Stimulated activated CD4-positive, alpha-beta T cell treated with anti-CD3 and anti-CD28 coated beads, TNF-alpha, amount 100 ng/mL, for 24 hours (primary cell): ENCODE data around the gene CDHR4.
"Not testable (repeated sequence)": the region's sequence is repeated elsewhere in the genome, so short reads cannot be mapped to it uniquely, and the experiment has no call there.

Source experiments
- DNase-seq, 3 experiments: peaks; one replicate each; pipeline ENCODE4 v3.0.0-alpha.2; 2020; ENCODE audit warnings: low read depth in 3 of 3

The CDHR4 gene

GRCh38 chr3:49780975-49781365, 18.7 kb downstream of the CDHR4 start:
- not testable (repeated sequence) for DNase-seq

- no peak for DNase-seq
Observed at GRCh38 chr3:49780080-49780974, 19.3 kb downstream of the CDHR4 start.

DNA sequence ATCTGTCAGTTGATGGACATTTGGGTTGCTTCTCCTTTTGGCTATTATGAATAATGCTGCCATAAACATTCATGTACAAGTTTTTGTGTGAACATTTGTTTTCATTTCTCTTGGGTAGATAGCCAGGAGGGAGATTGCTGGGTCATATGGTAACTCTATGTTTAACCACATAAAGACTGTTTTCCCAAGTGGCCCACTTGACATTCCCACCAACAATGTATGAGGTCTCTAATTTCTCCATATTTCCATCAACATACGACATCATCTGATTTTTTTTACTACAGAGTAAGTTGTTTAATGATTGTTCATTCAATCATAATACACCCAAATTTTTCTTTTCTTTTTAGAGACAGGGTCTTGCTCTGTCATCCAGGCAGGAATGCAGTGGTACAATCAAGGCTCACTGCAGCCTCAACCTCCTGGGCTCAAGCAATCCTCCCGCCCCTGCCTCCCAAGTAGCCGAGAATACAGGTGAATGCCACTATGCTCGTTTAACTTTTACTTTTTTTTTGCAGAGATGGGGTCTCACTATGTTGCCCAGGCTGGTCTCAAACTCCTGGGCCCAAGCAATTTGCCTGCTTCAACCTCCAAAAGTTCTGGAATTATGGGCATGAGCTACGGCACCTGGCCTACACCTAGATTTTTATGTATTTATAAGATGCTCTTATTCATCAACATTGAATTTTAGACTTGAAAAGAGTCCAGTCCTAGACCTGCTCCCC, 20.2 kb downstream of the CDHR4 start:
- DNase-seq, result no peak

- DNase-seq, result not testable (repeated sequence)
Observed at GRCh38 chr3:49776101-49776500, 23.6 kb downstream of the CDHR4 start.

- DNase-seq, result no peak
Observed at GRCh38 chr3:49775538-49775937, 24.1 kb downstream of the CDHR4 start.

- no peak for DNase-seq
Observed at GRCh38 chr3:49772703-49773102, 27.0 kb downstream of the CDHR4 start.

DNA sequence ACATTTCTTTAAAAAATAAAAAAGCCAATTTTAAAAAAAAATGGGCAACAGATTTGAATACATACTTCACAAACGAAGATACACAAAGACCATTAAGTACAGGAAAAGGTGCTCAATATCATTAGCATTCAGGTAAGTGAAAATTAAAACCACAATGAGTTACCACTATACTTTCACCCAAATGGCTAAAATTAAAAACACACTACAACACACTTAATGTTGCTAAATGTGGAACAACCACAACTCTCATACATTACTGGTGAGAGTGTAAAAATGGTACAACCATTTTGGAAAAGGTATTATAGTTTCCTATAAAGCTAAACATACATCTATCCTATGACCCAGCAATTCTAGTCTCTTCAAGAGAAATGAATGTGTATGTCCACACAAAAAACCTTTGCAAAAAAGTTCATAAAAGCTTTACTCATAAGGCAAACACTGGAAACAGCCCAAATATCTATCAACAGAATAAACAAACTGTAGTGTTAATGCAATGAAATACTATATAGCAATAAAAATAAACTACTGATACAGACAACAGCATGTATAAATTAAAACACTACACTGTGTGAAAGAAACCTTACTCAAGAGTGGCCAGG, 28.2 kb downstream of the CDHR4 start:
- DNase-seq, result no peak

DNA sequence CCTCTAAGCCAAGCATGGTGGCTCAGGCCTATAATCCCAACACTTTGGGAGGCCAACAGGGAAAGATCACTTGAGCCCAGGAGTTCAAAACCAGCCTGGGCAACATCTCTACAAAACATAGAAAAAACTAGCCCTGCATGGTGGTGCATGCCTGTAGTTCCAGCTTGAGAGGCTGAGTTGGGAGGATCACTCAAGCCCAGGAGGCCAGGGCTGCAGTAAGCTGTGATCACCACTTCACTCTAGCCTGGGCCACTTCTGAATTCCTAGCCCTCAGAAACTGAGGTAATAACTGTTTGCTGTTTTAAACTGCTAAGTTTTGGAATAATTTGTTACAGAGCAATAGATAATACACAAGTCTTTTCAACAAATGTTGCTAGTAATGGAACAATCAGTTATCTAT, 29.7 kb downstream of the CDHR4 start:
- DNase-seq, result no peak

GRCh38 chr3:49769286-49769915, 30.3 kb downstream of the CDHR4 start:
- DNase-seq, result no peak

GRCh38 chr3:49763981-49764380, 35.7 kb downstream of the CDHR4 start:
- DNase-seq, result no peak

GRCh38 chr3:49761661-49762060, 38.0 kb downstream of the CDHR4 start:
- no peak for DNase-seq

DNA sequence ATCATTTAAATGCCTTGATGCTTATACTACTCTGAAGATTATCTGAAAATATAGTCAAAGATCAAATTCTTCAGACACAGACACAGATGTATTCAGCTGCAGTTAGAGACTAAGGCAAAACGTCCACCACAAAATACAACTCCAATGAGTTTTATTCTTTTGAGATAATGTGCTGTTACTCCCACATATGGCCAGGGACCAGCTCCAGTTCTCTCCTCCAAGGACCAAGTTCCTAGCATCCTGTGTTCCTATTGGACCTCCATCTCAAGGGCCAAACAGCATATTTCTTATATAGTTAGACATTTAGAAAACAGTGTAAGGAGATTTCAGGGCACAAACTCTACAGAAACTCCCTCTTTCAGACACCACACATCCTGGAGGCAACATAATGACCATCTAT, 40.4 kb downstream of the CDHR4 start:
- DNase-seq, result no peak

GRCh38 chr3:49757197-49757596, 42.5 kb downstream of the CDHR4 start:
- DNase-seq, result no peak

DNA sequence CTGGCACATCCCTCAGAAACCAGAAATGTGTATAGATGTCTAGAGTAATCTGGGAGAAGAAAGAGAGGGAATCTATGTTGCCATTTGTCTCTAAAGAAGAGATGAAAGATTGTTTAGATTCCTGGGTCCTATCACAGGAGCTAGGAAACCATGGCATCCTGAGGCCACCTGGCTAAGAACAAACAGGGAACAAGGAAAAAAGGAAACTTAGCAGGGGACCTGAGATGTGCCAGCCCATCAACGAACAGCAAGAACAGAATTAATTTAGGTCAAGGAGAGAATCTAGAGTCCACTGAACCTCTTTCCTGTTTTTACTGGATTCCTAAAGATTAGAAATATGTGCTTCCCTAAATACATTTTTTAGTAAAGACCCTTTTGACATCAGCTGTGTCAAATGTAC, 43.6 kb downstream of the CDHR4 start:
- DNase-seq, result no peak

DNA sequence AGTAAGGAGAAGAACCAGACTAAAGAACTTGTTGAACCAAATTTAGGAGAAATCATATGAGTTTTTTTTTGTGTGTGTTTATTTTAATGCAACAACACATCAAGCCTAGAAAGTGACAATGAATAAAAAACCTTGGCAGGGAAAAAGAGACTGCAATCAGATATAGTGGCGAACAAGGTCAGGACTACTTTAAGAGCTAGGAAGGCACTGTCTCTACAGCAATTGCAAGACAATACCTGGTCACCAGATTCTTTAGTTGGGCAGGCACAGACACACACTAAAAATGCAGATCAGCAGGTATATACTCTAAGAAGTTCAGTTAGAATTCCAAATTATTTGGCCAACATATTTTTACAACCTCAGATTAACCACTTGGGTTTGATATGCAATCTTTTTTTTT, 45.1 kb downstream of the CDHR4 start:
- no peak for DNase-seq

GRCh38 chr3:49751501-49751900, 48.2 kb downstream of the CDHR4 start:
- no peak for DNase-seq

GRCh38 chr3:49750056-49750455, 49.6 kb downstream of the CDHR4 start:
- DNase-seq, result no peak

GRCh38 chr3:49748874-49749273, 50.8 kb downstream of the CDHR4 start:
- DNase-seq, result not testable (repeated sequence)

GRCh38 chr3:49747792-49748480, 51.7 kb downstream of the CDHR4 start:
- no peak for DNase-seq

GRCh38 chr3:49745986-49746385, 53.7 kb downstream of the CDHR4 start:
- no peak for DNase-seq
